C1 segment of cervical spinal cord (tissue), 14 donors: Measurements from ENCODE around the gene ZNF133.

ENCODE experiments used
- DNase-seq, 14 donors: peaks; one replicate each; lab custom pipeline; 2025; lab: John Stamatoyannopoulos, UW

ZNF133 gene

GRCh38 chr20:18361678-18362077, 73.4 kb downstream of the ZNF133 start:
- DNase-seq = no peak

GRCh38 chr20:18362916-18363315, 74.6 kb downstream of the ZNF133 start:
- no peak for DNase-seq

- no peak for DNase-seq
Observed at GRCh38 chr20:18363708-18364107, 75.4 kb downstream of the ZNF133 start.

GRCh38 chr20:18364768-18365167, 76.4 kb downstream of the ZNF133 start:
- DNase-seq = no peak
